ENCODE results near the gene ATF7IP2. TPM values are rescaled to one million over a fixed set of nuclear protein-coding genes. Genes with fewer than 3 reads are reported as not detected.

ATF7IP2 gene
- total and polyA plus RNA-seq, 2 of the 13 experiments (the other 11 are each of a cell fraction or from before 2014, with no cell fraction given), result 117 to 217 TPM

GRCh38 chr16:10356870-10357842, 28.7 kb upstream of the ATF7IP2 start (continued):
- TF ChIP-seq KAT7 (CRISPR knock-in tag; IDR thresholded peaks at IDR 0.05; ENCODE audit: borderline replicate concordance) (no peak), THYN1 (CRISPR knock-in tag; IDR thresholded peaks at IDR 0.05; ENCODE audit: borderline replicate concordance, low read depth) (no peak), MBD4 (IDR thresholded peaks at IDR 0.05; ENCODE audit: borderline replicate concordance, low read length) (no peak), KDM1A (CRISPR knock-in tag; IDR thresholded peaks at IDR 0.05) (no peak), ZNF496 (CRISPR knock-in tag; IDR thresholded peaks at IDR 0.05; ENCODE audit: insufficient replicate concordance) (no peak), ZMAT5 (CRISPR knock-in tag; IDR thresholded peaks at IDR 0.05; ENCODE audit: borderline replicate concordance, low read depth) (no peak), ZNF33A (CRISPR knock-in tag; IDR thresholded peaks at IDR 0.05; ENCODE audit: borderline replicate concordance) (no peak), ZNF230 (CRISPR knock-in tag; IDR thresholded peaks at IDR 0.05) (peak; percentile 66; the same call in 1 of the 2 replicates), ZNF414 (CRISPR knock-in tag; IDR thresholded peaks at IDR 0.05) (no peak), ZNF275 (CRISPR knock-in tag; IDR thresholded peaks at IDR 0.05; ENCODE audit: borderline replicate concordance) (no peak), SMC3 (IDR thresholded peaks at IDR 0.05; ENCODE audit: low read length) (no peak), SAP130 (CRISPR knock-in tag; IDR thresholded peaks at IDR 0.05; ENCODE audit: low read depth) (no peak), ZHX2 (IDR thresholded peaks at IDR 0.05; ENCODE audit: low read depth) (no peak), ZHX2 (CRISPR knock-in tag; IDR thresholded peaks at IDR 0.05; ENCODE audit: borderline replicate concordance) (no peak), ARNT (IDR thresholded peaks at IDR 0.05) (no peak), PATZ1 (CRISPR knock-in tag; IDR thresholded peaks at IDR 0.05) (peak; percentile 69), TBX3 (IDR thresholded peaks at IDR 0.05; ENCODE audit: borderline replicate concordance) (no peak), REPIN1 (CRISPR knock-in tag; IDR thresholded peaks at IDR 0.05; ENCODE audit: borderline replicate concordance, low read depth) (0 out of 2 replicates have a peak, but pooled peaks have one; percentile 39)
